NT2/D1 (cell line): ENCODE measurements around the gene STYXL2.
A peak's percentile ranks its signal among the peaks of the same experiment; 100 is the strongest.

Source experiments
- DNase-seq: peaks from one replicate; pipeline ENCODE4 v3.0.0-alpha.2; 2011; ENCODE audit warnings: low read depth, low spot score
- H3K27me3 ChIP-seq: 2 replicates; pipeline ENCODE4 v1.6.0; 2011; ENCODE audit warnings: mild to moderate bottlenecking; ENCODE audit not compliant: insufficient read length, insufficient read depth
- H3K36me3 ChIP-seq: 2 replicates; pipeline ENCODE4 v1.6.1; 2011; ENCODE audit warnings: mild to moderate bottlenecking, low read length, mixed read lengths; ENCODE audit not compliant: insufficient read depth, insufficient read length
- H3K4me1 ChIP-seq: 2 replicates; pipeline ENCODE4 v1.5.1; 2011; ENCODE audit not compliant: insufficient read depth, insufficient read length
- H3K4me3 ChIP-seq: 2 replicates; pipeline ENCODE4 v1.5.1; 2011; ENCODE audit warnings: low read depth; ENCODE audit not compliant: insufficient read length
- H3K9ac ChIP-seq: 2 replicates; pipeline ENCODE4 v1.6.0; 2011; ENCODE audit warnings: low read depth; ENCODE audit not compliant: insufficient read length
- H3K9me3 ChIP-seq: 2 replicates; pipeline ENCODE4 v1.5.1; 2011; ENCODE audit warnings: mild to moderate bottlenecking, low read length; ENCODE audit not compliant: insufficient read depth
- SUZ12 ChIP-seq: IDR thresholded peaks from 2 replicates; pipeline ENCODE4 v1.6.1; 2011; ENCODE audit not compliant: insufficient read length, insufficient read depth; ENCODE audit errors: extremely low read depth
- YY1 ChIP-seq: IDR thresholded peaks from 2 replicates; pipeline ENCODE4 v1.6.1; 2011; ENCODE audit not compliant: insufficient read length, insufficient read depth
- ZNF274 ChIP-seq: IDR thresholded peaks from 2 replicates; pipeline ENCODE4 v1.6.1; 2011; ENCODE audit warnings: mild to moderate bottlenecking, low read depth, low read length

Gene STYXL2

DNA sequence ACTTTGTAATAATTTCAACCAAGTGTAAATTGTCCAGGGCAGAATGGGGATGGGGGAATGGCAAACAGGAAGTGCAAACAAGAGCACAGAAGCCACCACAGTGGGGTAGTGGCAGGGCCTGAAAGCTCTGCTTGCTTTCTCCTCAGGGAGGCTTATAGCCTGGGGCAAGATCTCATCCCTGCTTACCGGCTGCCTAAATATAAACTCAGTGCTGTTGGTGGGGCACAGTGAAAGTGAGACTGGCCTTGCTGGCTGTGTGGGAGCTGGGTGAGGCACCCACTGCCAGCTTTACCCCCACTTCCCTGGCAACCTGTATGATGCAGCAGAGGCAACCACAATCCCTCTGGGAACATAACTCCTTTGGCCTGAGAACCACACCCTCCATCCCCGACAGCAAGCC is 15.2 kb downstream of the STYXL2 start:
- TF ChIP-seq ZNF274 (no peak), SUZ12 (no peak), YY1 (no peak)
- Histone ChIP-seq H3K4me3 (no peak overlapping the region), H3K4me1 (peaks cover 15% of the 10 kb centered on the region), H3K9ac (no peak overlapping the region), H3K9me3 (peaks cover 7% of the 10 kb centered on the region; the same call in 1 of the 2 replicates), H3K36me3 (no peaks in the 10 kb centered on the region), H3K27me3 (no peaks in the 10 kb centered on the region)
- peak; percentile 33 for DNase-seq

DNA sequence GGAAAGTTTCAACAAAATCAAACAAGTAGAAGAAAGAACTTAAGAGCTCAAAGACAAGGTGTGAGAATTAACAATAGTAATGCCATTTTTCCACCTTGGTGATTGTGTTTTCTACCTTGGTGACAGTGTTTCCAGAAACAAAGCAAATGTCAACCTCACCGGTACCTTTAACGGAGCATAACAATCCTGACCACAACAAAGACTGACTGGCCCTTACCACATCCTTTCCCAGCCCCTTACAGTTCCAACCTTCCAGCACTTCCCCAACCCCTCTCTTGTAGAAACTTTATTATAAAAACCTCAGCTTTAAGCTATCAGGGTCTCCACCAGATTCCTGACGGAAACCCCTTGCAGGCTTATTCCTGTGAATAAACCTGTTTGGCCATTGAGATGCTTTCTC is 16.7 kb downstream of the STYXL2 start:
- Histone ChIP-seq H3K9me3 (peaks cover 7% of the 10 kb centered on the region; the same call in 1 of the 2 replicates), H3K27me3 (no peaks in the 10 kb centered on the region), H3K4me3 (no peak overlapping the region), H3K9ac (no peak overlapping the region), H3K36me3 (no peaks in the 10 kb centered on the region), H3K4me1 (peaks cover 11% of the 10 kb centered on the region)
- no peak for DNase-seq
- TF ChIP-seq YY1 = no peak
- no peak for TF ChIP-seq SUZ12
- TF ChIP-seq ZNF274 = no peak

DNA sequence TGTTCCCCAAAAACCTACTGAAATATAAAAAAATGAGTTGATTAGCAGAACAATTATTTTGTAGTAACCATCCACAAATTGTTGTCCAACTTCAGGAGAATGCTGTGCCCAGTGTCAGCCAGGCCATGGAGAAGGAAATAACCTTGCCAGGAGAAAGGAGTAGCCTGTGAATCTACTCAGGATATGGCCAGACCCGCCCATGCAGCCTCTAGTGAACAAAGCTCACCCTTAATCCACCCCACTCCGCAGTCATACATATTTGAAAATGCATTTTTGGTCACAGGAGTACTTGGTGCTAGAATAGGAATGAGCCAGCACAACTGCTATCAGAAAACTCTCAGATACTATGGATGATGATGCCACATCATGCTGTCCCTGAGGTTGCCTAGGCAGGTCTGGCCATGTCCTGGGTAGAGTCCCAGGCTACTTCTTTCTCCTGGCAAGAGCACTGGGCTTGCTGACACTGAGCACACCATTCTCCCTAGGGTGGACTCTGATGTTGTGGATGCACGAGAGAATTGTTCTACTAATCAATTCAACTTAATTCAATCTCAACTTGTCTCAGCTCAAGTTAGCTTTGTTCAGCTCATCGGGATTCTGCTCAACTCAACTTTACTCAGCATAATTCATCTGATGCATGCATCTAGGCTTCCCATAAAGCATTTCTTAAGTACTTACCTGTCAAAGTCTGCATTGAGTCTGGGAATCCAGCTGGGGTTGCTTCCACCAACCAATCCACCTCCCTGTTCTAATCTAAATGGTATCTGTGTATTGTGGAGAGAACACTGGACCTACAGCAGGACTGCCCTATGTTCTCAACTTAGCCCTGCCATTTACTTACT is 18.2 kb downstream of the STYXL2 start:
- Histone ChIP-seq H3K4me1 (peaks cover 11% of the 10 kb centered on the region), H3K9me3 (peaks cover 7% of the 10 kb centered on the region; the same call in 1 of the 2 replicates), H3K36me3 (no peaks in the 10 kb centered on the region), H3K27me3 (no peaks in the 10 kb centered on the region), H3K4me3 (no peak overlapping the region), H3K9ac (no peak overlapping the region)
- DNase-seq = no peak
- TF ChIP-seq SUZ12 (no peak), ZNF274 (no peak), YY1 (no peak)

DNA sequence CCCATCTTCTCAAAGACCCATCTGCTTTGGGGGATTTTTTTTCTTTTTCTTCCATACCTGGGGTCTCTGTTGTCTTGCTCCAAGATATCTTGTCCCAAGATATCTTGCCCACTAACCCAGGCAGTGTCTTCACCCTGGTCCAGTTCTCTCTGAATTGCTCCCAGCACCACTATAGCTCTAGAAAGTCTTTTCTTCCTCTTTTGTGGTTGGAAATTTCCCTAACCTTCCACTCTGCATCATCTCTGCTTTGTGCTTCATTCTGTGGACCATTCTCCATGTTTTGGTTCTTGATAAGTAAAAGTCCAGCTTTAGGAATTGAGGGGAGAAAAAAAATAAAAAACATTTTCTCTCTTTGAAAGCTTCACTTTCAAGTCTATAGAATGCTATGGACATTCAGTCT is 20.9 kb downstream of the STYXL2 start:
- no peak for DNase-seq
- Histone ChIP-seq H3K27me3 (no peaks in the 10 kb centered on the region), H3K4me1 (peaks cover 9% of the 10 kb centered on the region), H3K9ac (no peak overlapping the region), H3K4me3 (no peak overlapping the region), H3K36me3 (peaks cover 5% of the 10 kb centered on the region), H3K9me3 (no peaks in the 10 kb centered on the region; the same call in 1 of the 2 replicates)
- TF ChIP-seq SUZ12 = no peak
- no peak for TF ChIP-seq YY1
- no peak for TF ChIP-seq ZNF274

DNA sequence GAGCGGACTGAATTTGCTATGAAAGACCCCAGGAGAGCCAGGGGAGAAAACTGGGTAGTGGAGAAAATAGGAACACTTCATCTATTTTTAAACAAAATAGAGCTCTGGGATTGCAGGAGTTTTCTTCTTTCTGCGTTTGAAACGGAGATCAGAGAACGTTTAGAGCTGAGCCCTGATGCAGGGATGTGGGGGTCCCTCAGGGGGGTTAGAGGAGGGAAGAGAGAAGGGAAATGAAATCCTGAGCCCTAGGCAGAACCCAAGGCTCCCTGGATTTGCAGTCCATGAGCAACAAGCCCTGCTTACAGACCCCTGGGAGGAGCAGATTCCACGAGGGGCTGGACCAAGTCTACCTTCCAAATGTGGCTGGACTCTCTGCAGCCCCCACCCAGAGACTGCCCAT is 21.8 kb downstream of the STYXL2 start:
- no peak for TF ChIP-seq ZNF274
- no peak for TF ChIP-seq SUZ12
- TF ChIP-seq YY1 = no peak
- H3K4me3 ChIP-seq = no peak overlapping the region
- H3K9ac ChIP-seq = no peak overlapping the region
- H3K27me3 ChIP-seq = no peaks in the 10 kb centered on the region
- H3K9me3 ChIP-seq = no peaks in the 10 kb centered on the region; the same call in 1 of the 2 replicates
- peaks cover 11% of the 10 kb centered on the region for H3K4me1 ChIP-seq
- H3K36me3 ChIP-seq = peaks cover 5% of the 10 kb centered on the region
- DNase-seq = no peak

DNA sequence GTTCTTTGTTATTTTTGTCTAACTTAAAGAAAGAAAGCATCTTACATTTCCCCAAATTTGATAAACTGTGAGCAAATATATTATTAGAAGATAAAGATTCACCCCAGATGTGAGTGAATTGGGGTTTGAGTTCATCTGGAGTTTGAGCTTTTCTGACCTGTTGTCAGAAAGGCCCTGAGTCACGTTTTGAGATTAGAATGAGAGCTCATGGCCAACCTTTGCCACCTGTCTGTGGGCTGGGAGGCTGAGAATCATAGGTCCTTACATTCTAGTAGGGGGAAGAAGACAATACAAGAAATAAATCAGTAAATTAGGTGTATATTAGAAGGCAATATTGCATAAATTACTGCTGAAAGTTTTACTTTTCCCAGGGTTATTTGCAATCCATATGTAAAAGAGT is 22.3 kb downstream of the STYXL2 start:
- H3K27me3 ChIP-seq = no peaks in the 10 kb centered on the region
- DNase-seq = no peak
- TF ChIP-seq ZNF274 = no peak
- TF ChIP-seq SUZ12 = no peak
- no peak for TF ChIP-seq YY1

DNA sequence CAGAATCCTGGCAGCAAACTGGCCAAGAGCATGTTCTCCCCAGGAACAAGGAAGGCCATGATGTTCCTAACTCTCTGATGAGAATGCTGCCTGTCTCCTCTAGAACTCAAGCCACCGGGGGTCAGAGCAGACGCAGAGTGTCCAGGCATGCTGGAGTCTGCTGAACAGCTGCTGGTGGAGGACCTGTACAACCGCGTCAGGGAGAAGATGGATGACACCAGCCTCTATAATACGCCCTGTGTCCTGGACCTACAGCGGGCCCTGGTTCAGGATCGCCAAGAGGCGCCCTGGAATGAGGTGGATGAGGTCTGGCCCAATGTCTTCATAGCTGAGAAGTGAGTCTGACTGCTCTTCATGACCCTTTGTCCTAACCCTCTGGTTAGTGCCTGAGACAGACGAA is 23.4 kb downstream of the STYXL2 start:
- Histone ChIP-seq H3K27me3 (no peaks in the 10 kb centered on the region), H3K36me3 (peaks cover 5% of the 10 kb centered on the region), H3K9ac (no peak overlapping the region), H3K9me3 (no peaks in the 10 kb centered on the region), H3K4me1 (peaks cover 15% of the 10 kb centered on the region), H3K4me3 (no peak overlapping the region)
- DNase-seq = no peak
- no peak for TF ChIP-seq YY1
- TF ChIP-seq ZNF274 = no peak
- no peak for TF ChIP-seq SUZ12

More for the DNA sequence above, 22.3 kb downstream of the STYXL2 start:
- Histone ChIP-seq H3K36me3 (peaks cover 5% of the 10 kb centered on the region), H3K4me3 (no peak overlapping the region), H3K9ac (no peak overlapping the region), H3K4me1 (peaks cover 11% of the 10 kb centered on the region), H3K9me3 (no peaks in the 10 kb centered on the region)
